ENCODE data around the gene RERG.
"Not testable (repeated sequence)": the region's sequence is repeated elsewhere in the genome, so short reads cannot be mapped to it uniquely, and the experiment has no call there.

RERG gene
- total RNA-seq = 0 to 0.35 reads per million in 2 donors

- DNase-seq = peak; percentile 64
These were observed at the start of gene RERG for GRCh38 chr12:15220915-15221885. Gene RERG, minus strand, starts transcription at chr12:15221417. Its CDS starts 3,928 bp downstream, at chr12:15217489.

GRCh38 chr12:15270591-15270990 is 49.4 kb upstream of the RERG start:
- no peak for DNase-seq

GRCh38 chr12:15268927-15269552 is 47.8 kb upstream of the RERG start:
- DNase-seq = peak; percentile 7

GRCh38 chr12:15268309-15268708 is 47.1 kb upstream of the RERG start:
- DNase-seq = no peak

- no peak for DNase-seq
These were observed 44.7 kb upstream of the RERG start for GRCh38 chr12:15265875-15266274.

GRCh38 chr12:15256761-15257160 is 35.5 kb upstream of the RERG start:
- no peak for DNase-seq

GRCh38 chr12:15253990-15254389 is 32.8 kb upstream of the RERG start:
- DNase-seq = no peak

GRCh38 chr12:15244926-15245325 is 23.7 kb upstream of the RERG start:
- no peak for DNase-seq

- DNase-seq = no peak
These were observed 23.1 kb upstream of the RERG start for GRCh38 chr12:15244341-15244740.

- no peak for DNase-seq
These were observed 21.9 kb upstream of the RERG start for GRCh38 chr12:15243102-15243501.

- DNase-seq = no peak
These were observed 19.7 kb upstream of the RERG start for GRCh38 chr12:15240898-15241297.

- DNase-seq = no peak
These were observed 13.3 kb upstream of the RERG start for GRCh38 chr12:15234508-15234907.

GRCh38 chr12:15234011-15234410 is 12.8 kb upstream of the RERG start:
- no peak for DNase-seq

- no peak for DNase-seq
These were observed 11.7 kb upstream of the RERG start for GRCh38 chr12:15232959-15233358.

GRCh38 chr12:15231493-15231892 is 10.3 kb upstream of the RERG start:
- DNase-seq = no peak

GRCh38 chr12:15230751-15231150 is 9.5 kb upstream of the RERG start:
- DNase-seq = no peak

GRCh38 chr12:15230137-15230536 is 8.9 kb upstream of the RERG start:
- no peak for DNase-seq

- DNase-seq = no peak
These were observed 5.9 kb upstream of the RERG start for GRCh38 chr12:15227004-15227679.

GRCh38 chr12:15225863-15226218 is 4.6 kb upstream of the RERG start:
- DNase-seq = not testable (repeated sequence)

- no peak for DNase-seq
These were observed 4.1 kb upstream of the RERG start for GRCh38 chr12:15225136-15225862.

- DNase-seq = no peak
These were observed 1.0 kb upstream of the RERG start for GRCh38 chr12:15222219-15222618.

- no peak for DNase-seq
These were observed 766 bp downstream of the RERG start for GRCh38 chr12:15220451-15220850.

- no peak for DNase-seq
These were observed 2.4 kb downstream of the RERG start for GRCh38 chr12:15218794-15219193.
